HG02610 (cell line): ENCODE measurements around the gene PPARG.

ENCODE experiments used
- ATAC-seq: cut with Tn5 transposase; IDR thresholded peaks from one replicate; pipeline ENCODE4 v1.9.1; 2021; ENCODE audit warnings: mild to moderate bottlenecking, moderate library complexity; ENCODE audit not compliant: unreplicated experiment

Gene PPARG

DNA sequence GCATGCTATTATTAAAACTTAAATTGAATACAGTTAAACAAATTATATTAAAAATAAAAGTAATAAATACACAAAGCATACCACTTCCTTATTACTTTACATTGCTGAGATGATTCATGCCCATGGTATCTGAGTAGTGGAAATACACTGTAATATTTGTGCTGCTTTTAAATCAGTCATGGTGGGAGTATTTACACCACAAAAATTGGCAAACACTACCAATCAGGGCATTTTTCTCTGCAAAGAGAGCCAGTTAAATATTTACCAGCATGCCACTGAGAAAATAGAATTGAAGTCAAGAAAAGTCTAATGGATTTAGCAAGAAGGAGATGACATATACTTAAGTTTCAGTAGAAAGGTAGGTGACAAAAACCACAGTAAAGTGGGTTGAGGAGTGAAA lies 19.6 kb downstream of the PPARG start:
- no peak for ATAC-seq

DNA sequence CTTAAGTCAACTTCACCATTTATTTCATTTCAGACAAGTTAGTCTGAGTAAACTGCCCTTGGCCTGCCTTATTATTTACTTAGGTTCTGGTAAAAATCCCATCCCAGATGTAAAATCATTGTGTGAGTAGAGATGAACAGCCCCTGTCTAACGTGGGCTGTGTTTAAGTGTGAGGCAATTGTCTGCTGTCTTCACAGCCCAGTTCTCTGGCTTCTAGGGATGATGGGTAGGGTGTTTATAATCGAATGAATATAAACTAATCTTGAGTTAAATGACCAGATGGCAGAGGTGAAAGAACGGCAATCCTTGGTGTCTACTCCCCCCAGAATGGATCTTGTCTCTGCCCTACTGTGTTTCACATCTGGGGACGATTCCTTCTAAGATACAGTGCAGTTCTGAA lies 20.8 kb downstream of the PPARG start:
- no peak for ATAC-seq

DNA sequence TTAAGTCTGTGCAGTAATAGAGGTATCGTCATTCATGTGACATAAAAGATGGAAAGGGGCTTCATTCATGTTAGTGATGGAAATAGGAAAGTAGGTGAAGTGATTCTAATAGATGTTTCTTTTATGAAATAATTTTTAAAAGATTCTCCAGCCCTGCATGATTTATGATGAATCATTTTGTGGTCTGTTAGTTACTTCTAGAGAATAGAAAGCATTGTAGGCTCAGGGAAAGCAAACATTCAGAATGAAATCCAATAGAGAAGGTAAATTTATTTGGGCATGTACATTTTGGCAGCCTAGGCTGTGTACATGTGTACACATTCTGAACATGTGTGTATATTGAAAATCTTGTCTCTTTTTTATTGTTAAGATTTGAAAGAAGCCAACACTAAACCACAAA lies 23.1 kb downstream of the PPARG start:
- ATAC-seq: no peak

DNA sequence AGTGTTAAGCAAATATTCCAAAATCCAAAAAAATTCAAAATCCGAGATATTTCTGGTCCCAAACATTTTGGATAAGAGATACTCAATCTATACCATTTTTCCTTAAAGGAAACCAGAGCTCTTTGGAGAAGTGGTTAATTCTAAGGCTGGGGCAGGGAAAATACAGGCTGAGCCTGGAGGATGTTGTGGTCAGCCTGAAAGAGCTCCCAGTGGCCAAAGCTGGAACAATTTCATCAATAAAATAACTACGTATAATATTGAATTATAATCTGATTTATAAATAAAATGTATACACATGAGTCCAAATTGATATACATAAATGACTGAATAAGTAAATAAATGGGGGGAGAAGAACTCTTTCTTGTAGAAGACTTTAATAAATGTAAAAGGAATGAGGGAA lies 24.6 kb downstream of the PPARG start:
- no peak for ATAC-seq

DNA sequence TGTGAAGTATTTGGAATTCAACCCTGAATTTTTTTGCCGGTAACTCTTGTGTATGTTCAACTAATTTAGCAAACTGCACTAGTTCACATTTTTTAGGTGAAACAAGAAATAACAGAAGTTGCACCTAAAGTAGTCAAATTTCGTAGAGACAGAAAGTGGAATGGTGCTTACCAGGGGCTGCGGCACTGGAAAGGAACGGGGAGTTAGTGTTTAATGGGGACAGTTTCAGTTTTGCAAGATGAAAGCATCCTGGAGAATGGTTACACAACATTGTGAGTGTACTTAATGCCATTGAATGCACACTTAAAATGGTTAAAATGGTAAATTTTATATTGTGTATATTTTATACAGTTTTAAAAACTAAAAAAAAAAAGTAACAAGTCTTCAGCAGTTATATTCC lies 27.4 kb downstream of the PPARG start:
- no peak for ATAC-seq

DNA sequence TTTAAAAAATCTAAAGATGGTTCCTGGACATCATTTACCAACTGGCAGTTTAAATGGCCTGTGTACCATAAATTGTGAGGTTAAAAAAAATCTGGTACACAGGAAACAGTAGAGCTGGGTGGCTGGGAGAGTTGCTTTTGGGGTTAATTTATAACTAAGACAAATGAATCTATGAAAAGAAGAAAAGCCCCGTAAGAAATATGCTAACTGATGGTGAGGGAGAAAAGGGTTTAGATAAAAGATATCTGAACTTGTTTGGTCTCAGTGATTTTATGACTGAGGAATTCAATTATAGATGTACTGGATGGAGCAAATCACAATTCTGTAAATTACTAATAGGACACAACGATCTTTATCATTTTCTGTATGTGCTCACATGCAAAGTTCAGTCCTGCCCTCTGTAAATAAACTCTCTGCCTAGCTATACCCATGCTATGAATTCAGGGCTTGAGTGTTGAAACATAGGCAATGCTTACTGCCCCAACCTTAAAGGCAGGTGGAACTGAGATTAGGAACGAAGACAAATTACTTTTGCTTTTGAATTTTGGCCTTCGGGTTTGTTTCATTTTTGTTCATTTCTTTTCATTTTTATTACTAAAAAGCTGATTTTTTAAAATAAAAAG lies 28.0 kb downstream of the PPARG start:
- no peak for ATAC-seq

DNA sequence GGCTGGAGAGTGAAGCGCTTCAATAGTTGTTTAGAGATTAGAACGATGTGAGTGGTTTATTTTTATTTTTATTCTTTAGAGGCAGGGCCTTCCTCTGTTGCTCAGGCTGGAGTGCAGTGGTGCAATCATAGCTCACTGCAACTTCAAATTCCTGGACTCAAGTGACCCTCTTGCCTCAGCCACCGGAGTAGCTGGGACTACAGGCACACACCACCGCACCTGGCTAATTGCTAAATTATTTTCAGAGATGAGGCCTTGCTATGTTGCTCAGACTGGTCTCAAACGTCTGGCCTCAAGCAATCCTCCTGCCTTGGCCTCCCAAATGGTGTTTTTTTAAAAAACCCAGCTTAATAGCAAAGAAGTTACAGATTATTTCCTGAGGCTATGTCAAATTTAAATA lies 29.0 kb downstream of the PPARG start:
- no peak for ATAC-seq

DNA sequence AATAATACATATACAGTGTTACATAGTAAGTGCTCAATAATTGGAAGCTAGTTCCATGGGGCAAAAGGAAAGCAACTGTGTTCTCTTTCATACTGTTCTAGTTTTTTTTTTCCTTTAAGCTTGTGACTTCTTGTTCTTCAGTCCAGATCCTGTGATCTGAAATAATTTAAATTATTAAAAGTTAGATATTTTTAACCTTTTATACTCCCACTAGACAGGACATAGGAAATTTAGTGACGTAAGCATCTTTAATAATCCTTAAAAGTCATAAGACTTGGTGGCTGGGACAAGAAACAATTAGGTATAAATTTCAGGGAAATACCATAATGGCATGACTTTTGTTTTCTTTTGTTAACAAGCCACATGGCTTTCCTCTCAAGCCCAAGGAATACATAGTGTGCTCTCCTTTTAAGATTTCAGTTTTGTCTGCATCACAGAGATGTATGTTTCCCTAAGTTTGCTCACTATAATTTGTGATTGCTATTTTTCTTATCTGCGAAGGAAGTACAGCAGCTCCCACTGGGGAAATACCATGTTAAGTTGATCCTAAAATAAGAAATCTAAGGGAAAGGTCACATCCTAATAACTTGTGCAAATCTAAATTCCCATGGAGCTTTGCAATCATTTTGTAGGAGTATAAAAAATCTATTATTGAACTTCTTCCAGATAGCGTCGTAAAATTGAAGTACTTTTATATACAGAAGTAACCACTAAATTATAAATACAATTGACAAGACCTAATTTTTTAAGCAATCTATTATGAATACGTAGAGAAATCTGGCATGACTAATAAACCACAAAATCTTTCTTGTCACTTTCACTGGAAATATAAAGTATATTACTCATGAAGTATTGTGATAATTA lies 30.1 kb downstream of the PPARG start:
- no peak for ATAC-seq

DNA sequence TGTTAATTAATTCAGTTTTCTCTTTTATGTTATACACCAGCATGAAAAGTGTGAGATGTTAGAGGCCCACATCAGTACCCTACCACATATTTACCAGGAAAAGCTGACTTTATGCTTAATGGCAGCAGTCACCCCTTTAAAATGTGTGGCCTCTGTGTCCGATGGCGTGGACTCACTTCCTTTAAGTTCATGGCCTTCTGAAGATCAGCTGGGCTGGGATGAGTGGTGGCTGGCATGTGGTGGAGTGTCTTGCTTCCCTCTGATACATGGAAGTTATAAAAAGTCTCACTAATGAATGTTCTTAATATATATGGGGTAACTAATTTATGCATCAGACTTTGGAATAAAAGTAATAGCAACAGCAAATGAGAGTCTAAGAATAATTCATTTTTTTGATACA lies 32.1 kb downstream of the PPARG start:
- ATAC-seq: no peak

DNA sequence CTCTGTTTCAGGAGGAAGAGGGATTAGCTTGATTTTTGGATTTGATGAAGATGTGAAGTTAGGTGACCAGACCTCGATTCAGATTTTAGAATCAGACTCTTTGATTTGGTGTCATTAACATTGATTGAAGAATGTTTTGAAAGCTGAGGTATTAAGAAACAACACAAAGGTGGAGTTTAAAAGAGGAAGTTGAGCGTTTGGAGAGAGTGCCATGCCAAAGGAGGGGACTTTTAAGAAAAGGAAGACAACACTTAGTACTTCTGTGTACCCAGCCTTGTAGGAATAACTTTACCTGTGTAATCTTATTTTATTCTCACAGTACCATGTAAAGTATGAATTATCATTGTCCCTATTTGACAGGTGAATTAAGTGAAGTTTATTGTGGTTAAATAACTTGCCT lies 34.4 kb downstream of the PPARG start:
- ATAC-seq: no peak

DNA sequence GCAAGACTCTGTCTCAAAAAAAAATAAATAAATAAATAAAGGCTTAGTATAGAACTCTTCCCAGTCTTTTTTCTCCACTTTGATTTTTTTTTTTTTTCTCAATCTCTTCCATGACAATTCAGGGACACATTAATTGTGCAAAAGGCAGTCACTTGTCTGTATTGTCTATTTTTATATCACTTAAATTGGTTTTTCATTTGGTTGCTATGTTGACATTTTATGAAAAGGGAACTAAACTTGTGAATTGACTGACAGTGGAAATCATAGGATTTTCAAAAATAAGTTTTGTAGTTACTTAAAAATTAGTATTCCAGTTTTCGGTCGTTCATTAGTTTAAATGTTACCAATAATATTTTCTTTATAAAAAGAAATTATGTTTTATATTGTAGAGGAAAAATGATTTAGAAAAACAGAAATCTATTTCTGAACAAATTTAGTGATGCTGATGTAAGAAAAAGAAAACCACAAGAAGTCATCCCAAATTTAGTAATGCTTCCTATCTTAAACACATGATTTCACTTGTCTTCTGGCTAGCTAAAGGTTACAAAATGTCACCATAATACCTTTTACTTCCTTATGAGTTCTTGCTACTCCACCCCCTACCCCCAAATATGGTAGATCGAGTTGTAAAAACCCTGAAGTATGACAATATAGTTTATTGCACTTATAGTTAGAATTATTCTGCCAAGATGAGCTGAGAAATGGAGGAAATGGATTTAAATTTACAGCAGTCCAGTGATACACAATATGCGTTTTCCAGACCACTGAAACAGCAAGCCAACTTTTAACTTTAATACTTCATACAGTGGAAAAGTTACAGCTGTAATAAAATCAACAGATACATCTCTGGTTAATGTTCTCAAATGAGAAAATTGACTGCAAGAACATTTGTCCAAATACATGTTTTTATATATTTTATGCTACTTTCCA lies 37.0 kb downstream of the PPARG start:
- no peak for ATAC-seq

DNA sequence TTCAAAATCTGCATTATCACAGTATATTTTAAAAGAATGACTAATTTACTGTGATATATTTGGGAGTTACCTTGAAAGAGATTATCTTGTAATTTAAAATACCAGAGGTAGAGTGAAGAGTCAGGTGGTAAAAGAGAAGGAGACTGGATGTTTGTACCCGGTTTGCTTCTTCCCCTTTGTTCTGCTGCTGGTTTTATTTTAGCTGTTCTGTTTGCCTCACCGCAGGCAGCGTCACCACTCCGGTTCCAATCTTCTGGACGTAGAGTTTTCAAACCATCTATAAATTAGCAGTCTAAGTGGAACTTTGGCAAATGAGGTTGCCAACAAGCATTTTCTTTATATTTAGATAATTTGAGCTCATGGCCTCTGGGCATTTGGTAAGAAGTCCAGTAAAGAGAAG lies 38.2 kb downstream of the PPARG start:
- ATAC-seq: no peak

DNA sequence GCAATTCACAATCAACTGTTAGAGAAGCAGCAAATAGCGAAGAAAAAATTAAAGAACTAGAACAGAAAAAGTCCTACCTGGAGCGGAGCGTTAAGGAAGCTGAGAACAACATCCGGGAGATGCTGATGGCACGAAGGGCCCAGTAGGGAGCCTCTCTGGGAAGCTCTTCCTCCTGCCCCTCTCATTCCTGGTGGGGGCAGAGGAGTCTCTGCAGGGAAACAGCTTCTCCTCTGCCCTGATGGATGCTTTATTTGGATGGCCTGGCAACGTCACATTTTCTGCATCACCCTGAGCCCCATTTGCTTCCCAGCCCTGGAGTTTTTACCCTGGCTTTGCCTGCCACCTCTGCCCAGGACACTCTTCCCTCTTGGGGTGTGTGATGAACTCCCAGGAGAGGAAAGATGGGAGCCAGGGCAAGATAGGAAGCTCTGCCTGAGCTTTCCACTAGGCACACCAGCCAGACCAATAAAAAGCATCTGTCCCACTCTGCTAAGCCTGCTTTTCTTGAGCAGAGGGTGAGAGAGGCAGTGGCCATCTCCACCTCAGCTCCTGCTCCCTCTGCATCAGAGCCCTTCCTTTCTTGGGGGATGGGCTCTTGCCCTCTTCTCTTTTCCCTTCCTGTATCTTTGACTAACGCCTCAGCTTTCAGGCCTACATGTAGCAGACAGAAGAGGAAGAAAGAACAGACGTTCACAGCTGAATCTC lies 39.4 kb downstream of the PPARG start:
- ATAC-seq: no peak

DNA sequence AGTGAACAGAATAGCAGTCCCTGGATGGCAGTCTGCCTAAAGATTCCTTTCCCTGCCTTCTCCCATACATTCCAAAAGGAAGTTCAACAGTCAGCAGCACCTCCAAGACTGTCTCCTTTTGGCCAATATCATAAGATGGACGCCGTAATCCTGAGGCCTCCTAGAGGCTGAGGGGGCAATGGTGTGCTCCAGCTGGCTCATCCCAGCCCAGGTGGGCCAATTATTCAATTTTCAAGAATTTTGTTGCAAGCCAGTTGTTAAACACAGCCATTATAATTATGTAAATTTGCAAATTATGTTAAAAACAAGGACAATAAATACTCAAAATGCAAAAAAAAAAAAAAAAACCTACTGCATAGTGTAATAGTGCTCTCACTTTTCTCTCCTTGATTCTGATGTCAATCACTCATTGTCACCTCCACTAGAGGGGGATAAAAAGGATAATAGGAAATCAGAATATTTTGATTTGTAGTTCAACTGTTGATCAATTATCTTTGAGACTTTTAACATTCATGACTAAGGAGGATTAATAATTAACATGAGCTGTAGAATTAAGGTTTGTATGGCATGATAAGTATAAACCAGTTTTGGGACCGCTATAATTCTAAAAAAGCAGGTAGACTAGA lies 40.1 kb downstream of the PPARG start:
- ATAC-seq: no peak

DNA sequence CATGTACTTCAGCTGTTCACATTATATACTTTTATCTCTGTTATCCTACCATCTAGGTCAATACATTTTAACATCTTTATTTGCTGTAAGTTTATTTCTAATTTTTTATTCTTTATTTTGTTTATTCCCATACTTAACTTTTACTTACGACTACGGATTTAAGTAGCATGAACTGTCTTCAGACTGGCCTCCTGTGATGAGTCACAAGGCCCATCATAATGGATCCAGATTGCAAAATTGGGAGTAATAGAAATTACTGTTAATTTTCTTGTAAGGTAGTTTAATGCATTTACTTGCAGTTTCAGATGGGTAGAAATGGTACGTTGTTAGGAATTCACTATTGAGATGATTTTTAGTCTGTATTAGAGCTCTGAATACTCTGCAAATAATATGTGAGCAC lies 45.9 kb downstream of the PPARG start:
- no peak for ATAC-seq

DNA sequence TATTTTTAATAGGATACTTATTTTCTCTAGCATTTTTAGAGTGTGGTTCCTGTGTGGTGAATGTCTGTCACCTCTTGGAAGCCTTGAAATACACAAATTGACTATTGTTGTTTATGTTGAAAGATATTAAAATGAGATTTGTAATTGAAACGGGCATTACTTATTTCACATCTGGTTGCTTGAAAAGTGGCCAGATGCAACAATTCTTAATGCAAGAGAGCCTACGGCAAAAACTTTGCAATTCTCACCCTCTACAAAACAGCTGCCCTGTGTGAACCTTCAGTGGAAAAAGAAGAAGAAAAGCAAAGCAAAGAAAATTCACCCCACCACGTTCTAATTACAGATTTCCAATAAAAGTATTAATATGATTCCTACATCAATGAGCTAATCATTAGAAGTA lies 46.6 kb downstream of the PPARG start:
- ATAC-seq: no peak

DNA sequence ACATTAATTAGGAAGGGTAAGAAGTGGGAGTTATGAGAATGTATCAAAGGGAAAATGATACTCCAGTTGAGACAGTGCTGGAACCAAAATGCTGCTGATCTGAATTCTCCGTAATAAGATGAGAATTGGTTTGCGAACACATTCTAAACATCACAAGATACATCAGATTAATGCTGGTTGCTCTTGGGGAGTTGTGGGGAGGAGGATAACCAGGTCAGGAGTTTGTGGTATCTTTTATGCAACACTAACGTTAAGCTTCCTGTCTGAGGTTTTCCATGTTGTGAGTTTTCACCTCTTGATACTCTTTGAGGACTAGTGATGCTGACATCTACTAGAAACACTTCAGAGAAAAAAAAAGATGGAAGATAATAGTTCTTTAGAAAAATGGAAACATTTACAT lies 47.2 kb downstream of the PPARG start:
- ATAC-seq: no peak

DNA sequence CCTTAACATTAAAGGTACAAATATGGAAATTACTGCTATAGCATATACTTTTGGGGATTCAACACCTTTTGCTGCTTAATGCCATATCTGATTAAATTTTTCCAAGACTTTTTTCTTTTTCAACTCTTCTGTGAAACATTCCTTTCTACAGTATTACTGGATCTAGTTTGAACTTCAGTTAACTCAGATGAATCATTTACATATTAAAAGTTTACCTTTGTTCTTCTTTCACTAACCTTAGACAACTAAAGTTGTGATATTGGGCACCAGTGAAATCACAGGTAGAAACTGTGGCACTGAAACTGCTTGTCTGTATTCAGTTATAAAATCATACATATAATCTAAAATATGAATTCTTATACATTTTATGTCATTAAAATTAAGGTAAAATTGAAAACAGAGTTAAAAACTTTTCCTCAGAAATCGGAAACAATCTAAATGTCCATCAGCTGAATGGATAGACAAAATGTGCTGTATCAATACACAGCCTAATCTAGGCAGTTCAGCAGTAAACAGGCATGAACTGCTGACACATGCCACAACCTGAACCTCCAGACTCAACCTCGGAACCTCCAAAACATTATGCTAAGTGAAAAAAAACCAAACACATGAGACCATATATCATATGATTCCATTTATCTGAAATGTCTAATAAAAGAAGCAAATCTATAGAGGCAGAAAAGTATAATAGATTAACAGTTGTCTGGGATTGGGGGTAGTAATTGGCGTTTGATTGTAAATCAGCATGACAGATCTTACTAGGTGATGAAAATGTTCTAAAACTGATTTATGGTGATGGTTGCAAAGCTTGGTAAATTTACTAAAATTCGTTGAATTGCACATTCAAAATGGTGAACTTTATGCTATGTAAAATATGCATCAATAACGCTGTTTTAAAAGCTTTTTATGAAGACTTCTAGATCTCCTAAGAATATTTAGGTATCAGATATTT lies 50.0 kb downstream of the PPARG start:
- ATAC-seq: no peak

DNA sequence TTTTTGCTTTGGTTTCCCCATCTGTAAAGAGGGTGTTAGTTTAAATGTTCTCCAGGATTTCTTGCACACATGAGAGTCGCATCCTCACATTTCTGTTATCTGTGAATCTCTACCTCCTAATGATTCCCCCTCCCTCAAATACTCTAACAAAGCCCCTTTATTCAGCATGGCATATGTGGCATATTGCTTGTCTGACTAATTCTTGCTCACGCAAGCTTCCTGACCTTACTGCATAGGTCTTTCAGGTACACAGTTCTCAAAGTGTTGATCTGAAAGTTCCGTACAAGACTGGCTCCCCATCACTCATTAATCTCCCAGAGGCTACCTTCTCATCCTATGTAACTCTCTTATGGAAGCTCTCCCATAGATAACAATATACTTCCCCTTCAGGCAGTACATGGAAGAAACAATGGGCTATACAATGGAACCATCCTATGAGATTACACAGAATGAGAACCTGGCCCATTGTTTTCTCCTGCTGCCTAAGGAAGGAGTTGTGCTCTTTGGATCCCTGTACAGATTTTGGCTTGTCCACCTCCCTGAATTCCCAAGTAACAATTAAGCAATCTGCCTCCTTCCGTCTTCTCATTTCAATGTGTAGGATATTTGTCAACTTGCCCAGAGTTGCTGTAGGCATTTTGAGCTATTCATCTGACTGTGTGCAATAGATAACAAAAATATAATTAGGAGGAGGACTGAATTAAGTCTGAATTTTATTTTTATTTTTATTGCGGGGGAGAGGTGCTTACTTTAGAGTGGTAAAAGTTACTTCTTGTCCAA lies 51.0 kb downstream of the PPARG start:
- no peak for ATAC-seq
